Fibroblast of the aortic adventitia (primary cell): ENCODE data around the gene SFRP5. TPM values are rescaled to one million over a fixed set of nuclear protein-coding genes. Genes with fewer than 3 reads are reported as not detected.

Experiments used
- DNase-seq: peaks from one replicate; pipeline ENCODE4 v3.0.0-alpha.2; 2010; ENCODE audit warnings: low read depth
- H3K4me3 ChIP-seq: 2 replicates; pipeline ENCODE4 v1.5.1; 2011; ENCODE audit warnings: low read depth, mild to moderate bottlenecking, control low read depth, low read length, moderate library complexity
- CTCF ChIP-seq: IDR thresholded peaks from 2 replicates; pipeline ENCODE4 v1.5.1; 2011; ENCODE audit warnings: mild to moderate bottlenecking, low read length, control low read depth, inconsistent platforms; ENCODE audit not compliant: insufficient read depth
- total RNA-seq: library from RNA; depleted of rRNA; stranded (reverse); fragments of >200 nt; gene quantifications from 2 replicates; pipeline ENCODE4 v1.2.3, GENCODE V29; 2012; ENCODE audit warnings: low replicate concordance

SFRP5 gene
- total RNA-seq, 1 donor = not detected

DNA sequence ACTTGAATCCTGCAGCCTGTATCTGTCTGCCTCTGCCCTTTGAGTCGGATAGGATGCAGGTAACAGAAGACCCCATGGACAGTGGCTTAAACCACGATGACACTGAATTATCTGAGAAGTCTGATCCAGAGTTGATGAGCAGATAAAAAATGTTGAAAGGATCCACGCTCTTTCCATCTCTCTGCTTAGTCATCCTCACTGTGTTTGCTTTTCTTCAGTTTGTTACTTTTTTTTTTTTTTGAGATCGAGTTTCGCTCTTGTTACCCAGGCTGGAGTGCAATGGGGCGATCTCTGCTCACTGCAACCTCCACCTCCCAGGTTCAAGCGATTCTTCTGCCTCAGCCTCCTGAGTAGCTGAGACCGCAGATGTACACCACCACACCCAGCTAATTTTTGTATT lies 40.9 kb upstream of the SFRP5 start:
- H3K4me3 ChIP-seq = no peak overlapping the region
- TF ChIP-seq CTCF = no peak
- DNase-seq = no peak

DNA sequence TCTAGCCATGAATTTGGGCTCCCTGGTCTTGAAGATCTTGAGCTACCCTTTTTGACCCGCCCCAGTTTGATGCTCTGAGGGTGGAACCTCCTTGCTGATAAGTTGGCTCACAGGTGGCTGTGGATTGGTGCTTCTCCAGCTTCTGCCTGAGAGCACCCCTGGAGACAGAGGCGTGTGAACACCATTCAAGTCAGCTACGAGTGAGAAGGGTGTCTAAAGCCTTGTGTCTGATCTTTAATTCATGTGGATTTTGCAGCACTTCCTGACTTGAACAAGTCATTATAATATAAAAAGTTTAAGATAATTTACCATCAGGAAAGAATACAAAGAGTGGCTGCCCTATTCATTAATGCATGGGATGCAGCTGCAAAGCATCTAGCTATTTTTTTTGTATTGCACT lies 40.2 kb upstream of the SFRP5 start:
- H3K4me3 ChIP-seq = no peak overlapping the region
- no peak for DNase-seq
- no peak for TF ChIP-seq CTCF

GRCh38 chr10:97810446-97810845 lies 38.6 kb upstream of the SFRP5 start:
- no peak for TF ChIP-seq CTCF
- no peak overlapping the region for H3K4me3 ChIP-seq
- no peak for DNase-seq

GRCh38 chr10:97805949-97806348 lies 34.1 kb upstream of the SFRP5 start:
- H3K4me3 ChIP-seq = no peak overlapping the region
- TF ChIP-seq CTCF = no peak
- no peak for DNase-seq

- DNase-seq = no peak
- H3K4me3 ChIP-seq = no peak overlapping the region
- TF ChIP-seq CTCF = no peak
These were observed 33.5 kb upstream of the SFRP5 start for GRCh38 chr10:97805096-97805884.

DNA sequence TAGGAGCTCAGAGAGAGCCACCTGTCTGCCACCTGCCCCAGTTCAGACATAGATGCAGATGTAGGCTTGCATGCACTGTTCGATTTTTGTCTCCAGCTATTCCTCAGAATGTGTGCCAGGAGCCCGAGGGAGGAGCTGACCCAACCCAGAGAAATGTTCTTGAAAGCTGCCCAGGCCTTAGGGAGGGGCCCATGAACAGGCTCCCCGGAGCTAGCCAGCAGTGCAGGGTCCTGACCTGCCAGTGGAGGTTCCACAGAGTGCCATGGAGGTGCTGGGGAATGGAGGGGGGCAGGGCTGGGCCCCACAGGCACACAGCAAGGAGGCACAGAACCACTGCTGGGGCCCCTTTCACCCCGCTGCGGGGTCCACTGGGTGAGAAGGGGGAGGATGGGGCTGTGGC lies 29.6 kb upstream of the SFRP5 start:
- TF ChIP-seq CTCF = no peak
- H3K4me3 ChIP-seq = no peak overlapping the region
- no peak for DNase-seq

DNA sequence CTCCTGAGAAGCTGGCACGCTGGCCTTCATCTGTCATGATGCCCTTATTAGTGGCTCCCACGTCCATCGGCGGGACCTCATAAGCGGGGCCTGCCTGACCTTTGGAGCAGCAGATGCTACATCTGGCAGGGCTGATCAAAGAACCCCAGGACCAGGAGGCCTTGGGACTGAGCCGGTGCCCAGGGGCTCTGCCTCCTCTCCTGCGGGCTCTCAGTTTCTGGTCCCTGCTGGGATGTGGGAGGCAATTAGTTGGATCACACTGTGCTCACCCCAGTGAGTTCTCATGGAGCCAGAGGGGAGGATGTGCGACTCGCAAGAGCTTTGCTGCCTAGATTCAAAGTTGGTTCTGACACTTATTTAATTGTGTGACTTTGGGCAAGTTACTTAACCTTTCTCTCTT lies 28.7 kb upstream of the SFRP5 start:
- no peak for DNase-seq
- TF ChIP-seq CTCF = no peak
- H3K4me3 ChIP-seq = no peak overlapping the region
